WI38 (cell line): ENCODE results near the gene UTP4.
A peak's percentile ranks its signal among the peaks of the same experiment; 100 is the strongest.

Experiments
- H3K4me3 ChIP-seq: 2 replicates; pipeline ENCODE4 v1.5.1; 2011; ENCODE audit warnings: low read depth, mild to moderate bottlenecking, control low read depth, low read length
- TF ChIP-seq, protein P1 (sequence below): IDR thresholded peaks from 2 replicates; pipeline ENCODE4 v1.5.1; 2012; ENCODE audit warnings: low read depth, mild to moderate bottlenecking, control low read depth, low read length

Gene UTP4

GRCh38 chr16:69150146-69150865 lies 17.9 kb downstream of the UTP4 start:
- TF ChIP-seq, protein P1, sequence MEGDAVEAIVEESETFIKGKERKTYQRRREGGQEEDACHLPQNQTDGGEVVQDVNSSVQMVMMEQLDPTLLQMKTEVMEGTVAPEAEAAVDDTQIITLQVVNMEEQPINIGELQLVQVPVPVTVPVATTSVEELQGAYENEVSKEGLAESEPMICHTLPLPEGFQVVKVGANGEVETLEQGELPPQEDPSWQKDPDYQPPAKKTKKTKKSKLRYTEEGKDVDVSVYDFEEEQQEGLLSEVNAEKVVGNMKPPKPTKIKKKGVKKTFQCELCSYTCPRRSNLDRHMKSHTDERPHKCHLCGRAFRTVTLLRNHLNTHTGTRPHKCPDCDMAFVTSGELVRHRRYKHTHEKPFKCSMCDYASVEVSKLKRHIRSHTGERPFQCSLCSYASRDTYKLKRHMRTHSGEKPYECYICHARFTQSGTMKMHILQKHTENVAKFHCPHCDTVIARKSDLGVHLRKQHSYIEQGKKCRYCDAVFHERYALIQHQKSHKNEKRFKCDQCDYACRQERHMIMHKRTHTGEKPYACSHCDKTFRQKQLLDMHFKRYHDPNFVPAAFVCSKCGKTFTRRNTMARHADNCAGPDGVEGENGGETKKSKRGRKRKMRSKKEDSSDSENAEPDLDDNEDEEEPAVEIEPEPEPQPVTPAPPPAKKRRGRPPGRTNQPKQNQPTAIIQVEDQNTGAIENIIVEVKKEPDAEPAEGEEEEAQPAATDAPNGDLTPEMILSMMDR, result peak; percentile 58
- no peak overlapping the region for H3K4me3 ChIP-seq

DNA sequence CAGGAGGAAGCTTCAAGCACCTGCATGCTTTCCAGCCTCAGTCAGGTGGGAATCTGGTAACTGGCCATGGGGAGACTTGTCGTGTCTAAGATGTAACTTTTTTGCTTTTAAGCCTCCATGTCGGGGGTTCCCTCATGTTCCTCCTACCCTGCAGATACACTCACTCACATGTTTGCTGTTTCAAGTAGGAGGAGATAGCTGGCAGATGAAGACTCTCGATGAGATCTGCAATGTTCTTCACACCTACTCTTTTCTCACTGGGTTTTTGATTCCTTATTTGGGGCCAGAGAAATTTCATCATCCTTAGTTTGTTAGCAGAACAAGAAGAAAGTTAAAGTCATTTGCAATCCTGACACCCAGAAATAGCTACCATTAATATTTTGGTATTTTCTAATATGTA lies 24.7 kb downstream of the UTP4 start:
- no peak overlapping the region for H3K4me3 ChIP-seq
- TF ChIP-seq, protein P1, result no peak

GRCh38 chr16:69160192-69160591 lies 27.7 kb downstream of the UTP4 start:
- H3K4me3 ChIP-seq, result no peak overlapping the region
- TF ChIP-seq, protein P1, result no peak

GRCh38 chr16:69165584-69165983 lies 33.1 kb downstream of the UTP4 start:
- TF ChIP-seq, protein P1, result no peak

GRCh38 chr16:69166221-69166833 lies 33.9 kb downstream of the UTP4 start:
- 0 out of 2 replicates have a peak overlapping the region, but pooled peaks have one; percentile 8 for H3K4me3 ChIP-seq
- TF ChIP-seq, protein P1, result no peak

More at GRCh38 chr16:69165584-69165983, 33.1 kb downstream of the UTP4 start:
- no peak overlapping the region for H3K4me3 ChIP-seq

- TF ChIP-seq, protein P1, result no peak
- no peak overlapping the region for H3K4me3 ChIP-seq
Observed at GRCh38 chr16:69166946-69167930, 34.8 kb downstream of the UTP4 start.
